Keratinocyte (primary cell): ENCODE measurements around the gene EFCAB6. TPM values are rescaled to one million over a fixed set of nuclear protein-coding genes. Genes with fewer than 3 reads are reported as not detected.

Source experiments
- DNase-seq: peaks from one replicate; pipeline ENCODE4 v3.0.0-alpha.2; 2011; ENCODE audit warnings: low read depth, missing footprints, low spot score
- FAIRE-seq: peaks from 2 replicates; lab custom pipeline; 2011; peaks lifted over from hg19 to GRCh38; lab: Jason Lieb, UNC
- H2AFZ ChIP-seq: 2 replicates; pipeline ENCODE4 v1.6.0; 2012; ENCODE audit warnings: low read length, control low read depth, inconsistent platforms; ENCODE audit not compliant: control insufficient read depth
- H3K27ac ChIP-seq: 2 replicates; pipeline ENCODE4 v1.5.1; 2011; ENCODE audit warnings: low read length; ENCODE audit not compliant: control insufficient read depth, insufficient read depth
- H3K27me3 ChIP-seq: 3 replicates; pipeline ENCODE4 v1.6.0; 2011; ENCODE audit warnings: low read length; ENCODE audit not compliant: control insufficient read depth, insufficient read depth; ENCODE audit errors: extremely low read depth
- H3K36me3 ChIP-seq, 2 experiments: 2 replicates in 1 of 2; 3 replicates in 1 of 2; pipeline ENCODE4 v1.5.1; 2011; ENCODE audit warnings: low read length in 2 of 2, mild to moderate bottlenecking in 1 of 2; ENCODE audit not compliant: control insufficient read depth in 2 of 2, insufficient read depth in 2 of 2; ENCODE audit errors: extremely low read depth in 1 of 2
- H3K4me1 ChIP-seq: 3 replicates; pipeline ENCODE4 v1.5.1; 2011; ENCODE audit warnings: low read length; ENCODE audit not compliant: control insufficient read depth, insufficient read depth; ENCODE audit errors: extremely low read depth
- H3K4me2 ChIP-seq: 3 replicates; pipeline ENCODE4 v1.6.0; 2011; ENCODE audit warnings: low read depth, low read length; ENCODE audit not compliant: control insufficient read depth, insufficient read depth; ENCODE audit errors: extremely low read depth
- H3K4me3 ChIP-seq, 3 experiments: fragments of 200-600 bp in 1 of 3; sonication (generic) in 1 of 3; 2 replicates in 2 of 3; 3 replicates in 1 of 3; pipeline ENCODE4 v1.5.1; 2011 to 2016; ENCODE audit warnings: low read length in 3 of 3, mild to moderate bottlenecking in 3 of 3, control low read depth in 2 of 3, inconsistent platforms in 1 of 3, low read depth in 1 of 3, mixed read lengths in 1 of 3, mixed run types in 1 of 3, moderate library complexity in 1 of 3; ENCODE audit not compliant: control insufficient read depth in 2 of 3, insufficient read depth in 2 of 3; ENCODE audit errors: extremely low read depth in 1 of 3
- H3K79me2 ChIP-seq: 2 replicates; pipeline ENCODE4 v1.6.0; 2012; ENCODE audit warnings: low read length; ENCODE audit not compliant: control insufficient read depth, insufficient read depth
- H3K9ac ChIP-seq: 3 replicates; pipeline ENCODE4 v1.6.0; 2011; ENCODE audit warnings: low read length; ENCODE audit not compliant: control insufficient read depth, insufficient read depth; ENCODE audit errors: extremely low read depth
- H3K9me1 ChIP-seq: 3 replicates; pipeline ENCODE4 v1.6.0; 2011; ENCODE audit warnings: low read length; ENCODE audit not compliant: control insufficient read depth, insufficient read depth; ENCODE audit errors: extremely low read depth
- H3K9me3 ChIP-seq: 2 replicates; pipeline ENCODE4 v1.5.1; 2012; ENCODE audit warnings: low read depth, low read length; ENCODE audit not compliant: control insufficient read depth
- H4K20me1 ChIP-seq: 3 replicates; pipeline ENCODE4 v1.6.0; 2011; ENCODE audit warnings: low read length; ENCODE audit not compliant: control insufficient read depth, insufficient read depth; ENCODE audit errors: extremely low read depth
- EZH2 ChIP-seq: IDR thresholded peaks from one replicate; pipeline ENCODE4 v1.6.1; 2012; ENCODE audit warnings: inconsistent platforms, mild to moderate bottlenecking, low read length, moderate library complexity
- dilution Hi-C: fragments of 300-500 bp; cut with MboI; formaldehyde crosslinking; loops from one replicate; pipeline ENCODE4 v1.7.0; 2020; ENCODE audit warnings: low sequenced_read_pairs; ENCODE audit not compliant: extremely low pct_ligation_motif_present
- polyA plus RNA-seq, 5 experiments: library from polyadenylated mRNA; depleted of rRNA in 3 of 5; stranded (reverse) in 3 of 5; stranded (forward) in 1 of 5; unstranded in 1 of 5; fragments of >200 nt; gene quantifications; 1 replicate in 1 of 5; 2 replicates in 3 of 5; 3 replicates in 1 of 5; pipeline versions ENCODE4 v1.2.1 to v1.2.3, GENCODE V29; 2011 to 2012; ENCODE audit warnings: missing spikeins in 2 of 5, low read depth in 1 of 5, low replicate concordance in 1 of 5
- TF ChIP-seq, protein P1 (sequence below), 3 experiments: IDR thresholded peaks in 1 of 3; conservative IDR thresholded peaks in 1 of 3; optimal IDR thresholded peaks in 1 of 3; 2 replicates in 2 of 3; 3 replicates in 1 of 3; pipeline versions ENCODE3 to v1.5.1; 2011; ENCODE audit warnings: low read length in 3 of 3, mild to moderate bottlenecking in 3 of 3, moderate library complexity in 2 of 3, control low read depth in 1 of 3, inconsistent platforms in 1 of 3; ENCODE audit not compliant: insufficient read depth in 2 of 3; ENCODE audit errors: extremely low read depth in 1 of 3

EFCAB6 gene
- polyA plus RNA-seq, 1 donor (not counting 4 experiments of a cell fraction or from before 2014, with no cell fraction given): 0.18 TPM

DNA sequence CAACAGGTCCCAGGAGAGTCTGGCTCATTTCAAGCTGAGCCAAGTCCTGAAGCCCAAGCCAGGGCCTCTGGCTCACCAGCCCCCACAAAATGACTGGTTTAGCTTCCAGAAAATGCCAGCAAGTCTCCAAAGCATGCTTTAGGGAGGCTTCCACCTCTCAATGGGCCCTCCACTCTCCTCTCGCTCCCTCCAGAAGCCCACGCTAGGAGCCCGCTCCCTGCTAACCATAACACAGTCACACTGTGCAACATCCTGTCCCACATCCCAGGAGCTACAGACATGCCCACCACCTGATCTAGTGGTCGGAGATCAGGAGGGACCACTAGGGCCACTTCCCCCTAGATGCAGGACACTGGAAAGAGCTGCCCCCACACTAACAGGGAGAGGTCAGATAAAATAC is 43.3 kb upstream of the EFCAB6 start:
- Histone ChIP-seq H3K27me3 (peaks cover 34% of the 10 kb centered on the region), H4K20me1 (no peaks in the 10 kb centered on the region), H3K27ac (no peak overlapping the region), H3K4me2 (no peak overlapping the region), H3K9me1 (no peaks in the 10 kb centered on the region), H3K4me3 (no peak overlapping the region), H3K4me1 (no peaks in the 10 kb centered on the region), H3K79me2 (no peaks in the 10 kb centered on the region), H3K36me3 (no peaks in the 10 kb centered on the region), H2AFZ (no peak overlapping the region), H3K9me3 (no peaks in the 10 kb centered on the region), H3K9ac (no peak overlapping the region)
- FAIRE-seq (no peak), DNase-seq (no peak)
- TF ChIP-seq EZH2: no peak
- TF ChIP-seq, protein P1, sequence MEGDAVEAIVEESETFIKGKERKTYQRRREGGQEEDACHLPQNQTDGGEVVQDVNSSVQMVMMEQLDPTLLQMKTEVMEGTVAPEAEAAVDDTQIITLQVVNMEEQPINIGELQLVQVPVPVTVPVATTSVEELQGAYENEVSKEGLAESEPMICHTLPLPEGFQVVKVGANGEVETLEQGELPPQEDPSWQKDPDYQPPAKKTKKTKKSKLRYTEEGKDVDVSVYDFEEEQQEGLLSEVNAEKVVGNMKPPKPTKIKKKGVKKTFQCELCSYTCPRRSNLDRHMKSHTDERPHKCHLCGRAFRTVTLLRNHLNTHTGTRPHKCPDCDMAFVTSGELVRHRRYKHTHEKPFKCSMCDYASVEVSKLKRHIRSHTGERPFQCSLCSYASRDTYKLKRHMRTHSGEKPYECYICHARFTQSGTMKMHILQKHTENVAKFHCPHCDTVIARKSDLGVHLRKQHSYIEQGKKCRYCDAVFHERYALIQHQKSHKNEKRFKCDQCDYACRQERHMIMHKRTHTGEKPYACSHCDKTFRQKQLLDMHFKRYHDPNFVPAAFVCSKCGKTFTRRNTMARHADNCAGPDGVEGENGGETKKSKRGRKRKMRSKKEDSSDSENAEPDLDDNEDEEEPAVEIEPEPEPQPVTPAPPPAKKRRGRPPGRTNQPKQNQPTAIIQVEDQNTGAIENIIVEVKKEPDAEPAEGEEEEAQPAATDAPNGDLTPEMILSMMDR (optimal IDR thresholded peaks at IDR 0.05 in 1 of 3, IDR thresholded peaks at IDR 0.05 in 1 of 3, conservative IDR thresholded peaks at IDR 0.05 in 1 of 3; ENCODE audit: extremely low read depth in 1 of 3, insufficient read depth in 2 of 3, low read length in 3 of 3): no peak
- dilution Hi-C loops: no loop called here

DNA sequence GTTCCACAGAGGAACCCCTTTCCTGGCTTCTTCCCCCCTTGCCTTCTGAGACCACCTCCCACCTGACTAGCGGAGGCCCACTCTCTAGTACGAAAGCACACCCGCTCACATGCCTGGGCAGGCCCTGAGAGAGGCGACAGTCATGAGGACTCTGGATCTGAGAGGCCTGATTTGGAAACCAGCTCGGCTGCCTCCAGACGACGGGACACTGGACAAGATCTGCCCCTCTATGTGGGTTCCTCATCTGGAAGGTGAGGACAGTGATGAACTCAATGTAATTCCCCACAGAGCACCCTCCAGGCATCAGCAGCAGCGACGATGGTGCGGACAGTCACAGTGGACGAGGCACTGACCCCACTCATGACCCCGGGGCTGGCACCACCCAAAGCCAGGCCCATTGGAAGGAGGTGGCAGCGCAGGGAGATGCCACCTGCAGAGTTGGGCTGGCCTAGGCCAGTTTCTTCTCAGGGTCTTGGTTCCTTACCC is 42.7 kb upstream of the EFCAB6 start:
- no peaks in the 10 kb centered on the region for H3K4me1 ChIP-seq
- no peaks in the 10 kb centered on the region for H3K79me2 ChIP-seq
- H3K4me3 ChIP-seq: no peak overlapping the region
- DNase-seq: no peak
- no peaks in the 10 kb centered on the region for H3K9me3 ChIP-seq
- FAIRE-seq: no peak
- TF ChIP-seq, protein P1 (optimal IDR thresholded peaks at IDR 0.05 in 1 of 3, IDR thresholded peaks at IDR 0.05 in 1 of 3, conservative IDR thresholded peaks at IDR 0.05 in 1 of 3; ENCODE audit: extremely low read depth in 1 of 3, insufficient read depth in 2 of 3, low read length in 3 of 3): no peak
- no peak for TF ChIP-seq EZH2
- no peaks in the 10 kb centered on the region for H3K36me3 ChIP-seq
- no peak overlapping the region for H3K9ac ChIP-seq
- H2AFZ ChIP-seq: no peak overlapping the region
- dilution Hi-C loops: no loop called here
- H3K27me3 ChIP-seq: peaks cover 36% of the 10 kb centered on the region
- no peak overlapping the region for H3K4me2 ChIP-seq
- H3K27ac ChIP-seq: no peak overlapping the region
- no peaks in the 10 kb centered on the region for H4K20me1 ChIP-seq
- no peaks in the 10 kb centered on the region for H3K9me1 ChIP-seq
